B cell (primary cell): ENCODE data around the gene IFT88. TPM values are rescaled to one million over a fixed set of nuclear protein-coding genes. Genes with fewer than 3 reads are reported as not detected.
A peak's percentile ranks its signal among the peaks of the same experiment; 100 is the strongest.

Source experiments
- ATAC-seq: fragments of 200-7000 bp; cut with Tn5 transposase; one replicate; pipeline ENCODE4 v1.10.0; 2021; ENCODE audit warnings: low read depth, mild to moderate bottlenecking, moderate number of reproducible peaks, moderate library complexity
- CTCF ChIA-PET: fragments of 350-600 bp; sonication (Branson Sonifier 250); formaldehyde crosslinking; loops from one replicate; lab custom pipeline; 2021; ENCODE audit warnings: antibody characterized with exemption, inconsistent platforms; lab: Charles Lee
- POLR2A ChIA-PET: fragments of 350-600 bp; sonication (Branson Sonifier 250); formaldehyde crosslinking; loops from one replicate; lab custom pipeline; 2021; ENCODE audit warnings: antibody characterized with exemption; lab: Charles Lee
- DNase-seq: peaks from one replicate; pipeline ENCODE4 v3.0.0; 2013
- H2AFZ ChIP-seq: 2 replicates; pipeline ENCODE4 v1.6.1; 2012; ENCODE audit warnings: mild to moderate bottlenecking, low read depth, low read length; ENCODE audit not compliant: insufficient read depth, poor library complexity, severe bottlenecking
- H3K27ac ChIP-seq, 2 donors: 1 replicate in 1 of 2; 2 replicates in 1 of 2; pipeline ENCODE4 v1.5.1; 2012 to 2013; ENCODE audit warnings: low read length in 2 of 2, mild to moderate bottlenecking in 2 of 2, moderate library complexity in 1 of 2
- H3K27me3 ChIP-seq, 4 experiments: fragments of 200-600 bp in 1 of 4; sonication (generic) in 1 of 4; replicated peaks in 1 of 4; 1 replicate in 2 of 4; 2 replicates in 2 of 4; pipeline versions ENCODE4 v1.6.1 to v1.7.0; 2013 to 2016; ENCODE audit warnings: low read length in 3 of 4, mild to moderate bottlenecking in 2 of 4, mixed read lengths in 1 of 4, moderate library complexity in 1 of 4; ENCODE audit not compliant: insufficient read depth in 4 of 4, control insufficient read depth in 3 of 4; ENCODE audit errors: control extremely low read depth in 1 of 4
- H3K36me3 ChIP-seq, 2 experiments: replicated peaks in 1 of 2; 1 replicate in 1 of 2; 2 replicates in 1 of 2; pipeline versions ENCODE4 v1.6.1 to v1.7.1; 2013; ENCODE audit warnings: low read length in 1 of 2; ENCODE audit not compliant: insufficient read depth in 2 of 2, control insufficient read depth in 1 of 2; ENCODE audit errors: control extremely low read depth in 1 of 2, extremely low read depth in 1 of 2
- H3K4me1 ChIP-seq, 2 donors: fragments of 200-600 bp in 1 of 2; sonication (generic) in 1 of 2; 1 replicate in 1 of 2; 2 replicates in 1 of 2; pipeline versions ENCODE4 v1.5.1 to v1.6.1; 2013 to 2017; ENCODE audit warnings: low read length in 2 of 2; ENCODE audit not compliant: control insufficient read depth in 2 of 2, insufficient read depth in 2 of 2
- H3K4me2 ChIP-seq: replicated peaks from 2 replicates; pipeline ENCODE3; 2012; ENCODE audit warnings: mild to moderate bottlenecking, low read depth, low read length; ENCODE audit not compliant: poor library complexity, severe bottlenecking
- H3K4me3 ChIP-seq, 5 experiments: fragments of 200-600 bp in 1 of 5; sonication (generic) in 1 of 5; 1 replicate in 3 of 5; 2 replicates in 2 of 5; pipeline versions ENCODE4 v1.5.1 to v1.7.0; 2011 to 2016; ENCODE audit warnings: low read length in 4 of 5, mild to moderate bottlenecking in 4 of 5, low read depth in 2 of 5, control low read depth in 1 of 5, moderate library complexity in 1 of 5; ENCODE audit not compliant: insufficient read depth in 1 of 5; ENCODE audit errors: control extremely low read depth in 1 of 5, extremely low read depth in 1 of 5
- H3K79me2 ChIP-seq: fragments of 200-600 bp; sonication (generic); one replicate; pipeline ENCODE4 v1.6.0; 2016; ENCODE audit warnings: low read length; ENCODE audit not compliant: control insufficient read depth, insufficient read depth
- H3K9ac ChIP-seq: fragments of 200-600 bp; sonication (generic); 2 replicates; pipeline ENCODE4 v1.6.1; 2017; ENCODE audit warnings: mild to moderate bottlenecking, low read length, moderate library complexity
- H3K9me3 ChIP-seq, 3 donors: one replicate each; pipeline versions ENCODE4 v1.6.1 to v1.7.1; 2013; ENCODE audit warnings: low read length in 2 of 3; ENCODE audit not compliant: control insufficient read depth in 2 of 3, insufficient read depth in 1 of 3; ENCODE audit errors: control extremely low read depth in 1 of 3
- H4K20me1 ChIP-seq: 2 replicates; pipeline ENCODE4 v1.6.0; 2012; ENCODE audit warnings: mild to moderate bottlenecking, low read length; ENCODE audit not compliant: insufficient read depth, control insufficient read depth, poor library complexity, severe bottlenecking
- H3K27ac Mint-ChIP-seq: one replicate; pipeline ENCODE4 v1.8.0; 2021; ENCODE audit warnings: mixed read lengths
- H3K27me3 Mint-ChIP-seq: one replicate; pipeline ENCODE4 v1.8.0; 2021; ENCODE audit warnings: mixed read lengths
- H3K4me1 Mint-ChIP-seq: one replicate; pipeline ENCODE4 v1.8.0; 2021; ENCODE audit warnings: mixed read lengths
- H3K4me3 Mint-ChIP-seq: one replicate; pipeline ENCODE4 v1.8.0; 2021; ENCODE audit warnings: mixed read lengths
- H3K9me3 Mint-ChIP-seq: one replicate; pipeline ENCODE4 v1.8.0; 2022; ENCODE audit warnings: mixed read lengths; ENCODE audit not compliant: insufficient read depth
- CTCF ChIP-seq: fragments of 200-600 bp; IDR thresholded peaks from one replicate; pipeline ENCODE4 v1.8.0; 2022; ENCODE audit warnings: antibody characterized with exemption, mild to moderate bottlenecking
- EZH2 ChIP-seq: IDR thresholded peaks from 2 replicates; pipeline ENCODE4 v1.6.1; 2012; ENCODE audit warnings: borderline replicate concordance, low read depth, mild to moderate bottlenecking, moderate library complexity, low read length; ENCODE audit not compliant: insufficient read depth, poor library complexity, severe bottlenecking
- WGBS: methylation state at CpG from one replicate; pipeline ENCODE4 v1.1.5; 2013; ENCODE audit warnings: missing lambda C conversion rate; ENCODE audit not compliant: insufficient coverage; 5-methylcytosine and 5-hydroxymethylcytosine counted together
- intact Hi-C: fragments of 100-400 bp; cut with micrococcal nuclease; formaldehyde crosslinking; loops from one replicate; pipeline ENCODE4 v1.10.0; 2022
- polyA plus RNA-seq: library from polyadenylated mRNA; depleted of rRNA; stranded (reverse); fragments of >200 nt; gene quantifications from 2 replicates; pipeline ENCODE4 v1.2.3, GENCODE V29; 2012
- total RNA-seq, 2 donors: library from RNA; stranded (reverse); fragments of 120-200 nt in 1 of 2; gene quantifications; 1 replicate in 1 of 2; 2 replicates in 1 of 2; pipeline versions ENCODE4 v1.2.3 to v1.2.4, GENCODE V29; 2013 to 2022

IFT88 gene
- total and polyA plus RNA-seq, 2 donors (not counting 1 experiment from before 2014, with no cell fraction given) = 8.0 to 23.3 TPM

GRCh38 chr13:20721454-20722357 is 154.7 kb downstream of the IFT88 start:
- Histone ChIP-seq H3K9me3 (peaks cover 0 to 13% (median 0%) of the 10 kb centered on the region in 3 donors), H2AFZ (peak overlapping the region; percentile 0), H3K4me3 (peak overlapping the region in 2 of 5 experiments; percentile 9 to 23), H3K4me1 (peaks cover 11 to 12% of the 10 kb centered on the region in 2 donors), H3K4me2 (peak overlapping the region; percentile 45), H3K27me3 (peaks cover 0 to 29% (median 7%) of the 10 kb centered on the region in 4 experiments), H3K79me2 (no peaks in the 10 kb centered on the region), H3K27ac (no peak overlapping the region), H3K36me3 (no peaks in the 10 kb centered on the region), H4K20me1 (no peaks in the 10 kb centered on the region), H3K9ac (no peak overlapping the region)
- H3K4me1 Mint-ChIP-seq = peaks cover 9% of the 10 kb centered on the region
- ChIA-PET POLR2A (interaction anchor here (0.7 kb wide), 1 partner anchor 20 kb away, joined by 3 read pairs; no protein-coding TSS in a partner anchor), CTCF (interaction anchor here (3.0 to 3.9 kb wide), 2 partner anchors 8 to 10 kb away, joined by 6 to 10 read pairs; no protein-coding TSS in a partner anchor)
- H3K27me3 Mint-ChIP-seq = peaks cover 11% of the 10 kb centered on the region
- DNase-seq (peak; percentile 38), ATAC-seq (no peak)
- H3K27ac Mint-ChIP-seq = no peak overlapping the region
- 14% methylated on average over 76 of the region's 81 CpGs for WGBS
- H3K4me3 Mint-ChIP-seq = peak overlapping the region; percentile 45
- intact Hi-C loops = no loop called here
- TF ChIP-seq CTCF = no peak
- TF ChIP-seq EZH2 = no peak
- no peaks in the 10 kb centered on the region for H3K9me3 Mint-ChIP-seq

DNA sequence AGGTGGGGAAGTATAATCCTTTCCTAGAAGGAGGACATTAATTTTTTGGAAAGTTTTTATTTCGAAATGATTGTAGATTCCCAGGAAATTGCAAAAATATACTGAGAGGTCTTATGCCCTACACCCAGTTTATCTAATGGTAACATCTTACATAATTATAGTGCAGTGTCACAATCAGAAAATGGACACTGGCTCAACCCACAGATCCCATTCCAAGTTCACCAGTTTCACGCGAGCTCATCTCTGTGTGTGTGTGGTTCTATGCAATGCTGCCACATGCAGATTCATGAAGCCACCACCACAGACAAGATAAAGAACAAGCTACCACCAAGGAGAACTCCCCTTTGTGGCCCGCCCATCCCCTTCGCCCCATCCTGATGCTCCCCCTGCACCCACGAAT is 160.9 kb downstream of the IFT88 start:
- Histone ChIP-seq H3K9ac (no peak overlapping the region), H3K36me3 (no peaks in the 10 kb centered on the region), H3K9me3 (peaks cover 0 to 2% (median 0%) of the 10 kb centered on the region in 3 donors), H2AFZ (no peak overlapping the region), H4K20me1 (no peaks in the 10 kb centered on the region), H3K4me3 (no peak overlapping the region), H3K27ac (no peak overlapping the region), H3K4me2 (no peak overlapping the region), H3K79me2 (no peaks in the 10 kb centered on the region), H3K4me1 (no peaks in the 10 kb centered on the region), H3K27me3 (peaks cover 0 to 3% (median 0%) of the 10 kb centered on the region in 4 experiments)
- 88% methylated on average over 3 of the region's 6 CpGs for WGBS
- Mint-ChIP-seq H3K27ac (no peak overlapping the region), H3K27me3 (peaks cover 3% of the 10 kb centered on the region), H3K4me1 (no peaks in the 10 kb centered on the region), H3K9me3 (no peaks in the 10 kb centered on the region), H3K4me3 (no peak overlapping the region)
- ATAC-seq = no peak
- ChIA-PET POLR2A (no interaction called here), CTCF (interaction anchor here (0.6 kb wide), 1 partner anchor 12 kb away, joined by 3 read pairs; no protein-coding TSS in a partner anchor)
- no peak for DNase-seq
- intact Hi-C loops = no loop called here
- TF ChIP-seq CTCF = no peak
- TF ChIP-seq EZH2 = no peak
